Activated B cell treated with CpG ODN at 0.5 μM for 24 hours (primary cell): ENCODE data around the gene PHF12. TPM values are rescaled to one million over a fixed set of nuclear protein-coding genes. Genes with fewer than 3 reads are reported as not detected.

Source experiments
- ATAC-seq: fragments of 200-7000 bp; cut with Tn5 transposase; one replicate; pipeline ENCODE4 v1.10.0; 2021; ENCODE audit warnings: low read depth, mild to moderate bottlenecking, moderate library complexity
- CTCF ChIA-PET: fragments of 350-600 bp; sonication (Branson Sonifier 250); formaldehyde crosslinking; loops from one replicate; lab custom pipeline; 2021; ENCODE audit warnings: antibody characterized with exemption; lab: Charles Lee
- POLR2A ChIA-PET: fragments of 350-600 bp; sonication (Branson Sonifier 250); formaldehyde crosslinking; loops from one replicate; lab custom pipeline; 2021; ENCODE audit warnings: antibody characterized with exemption; lab: Charles Lee
- DNase-seq: peaks from one replicate; pipeline ENCODE4 v3.0.0; 2022
- H3K27ac Mint-ChIP-seq: one replicate; pipeline ENCODE4 v1.8.0; 2020; ENCODE audit warnings: mixed read lengths
- H3K27me3 Mint-ChIP-seq: one replicate; pipeline ENCODE4 v1.8.0; 2021; ENCODE audit warnings: mixed read lengths
- H3K36me3 Mint-ChIP-seq: one replicate; pipeline ENCODE4 v1.8.0; 2021; ENCODE audit warnings: low read depth, mixed read lengths
- H3K4me1 Mint-ChIP-seq: one replicate; pipeline ENCODE4 v1.8.0; 2021; ENCODE audit warnings: mixed read lengths
- H3K4me3 Mint-ChIP-seq: one replicate; pipeline ENCODE4 v1.8.0; 2020; ENCODE audit warnings: mild to moderate bottlenecking, mixed read lengths
- H3K9me3 Mint-ChIP-seq: one replicate; pipeline ENCODE4 v1.8.0; 2020; ENCODE audit warnings: mixed read lengths
- intact Hi-C: fragments of 100-400 bp; cut with micrococcal nuclease; formaldehyde crosslinking; loops from one replicate; pipeline ENCODE4 v1.15.1; 2024
- total RNA-seq: library from RNA; stranded (reverse); gene quantifications from 2 replicates; pipeline ENCODE4 v1.2.3, GENCODE V29; 2022
- TF ChIP-seq, protein P1 (sequence below): fragments of 200-600 bp; IDR thresholded peaks from one replicate; pipeline ENCODE4 v1.8.0; 2022; ENCODE audit warnings: antibody characterized with exemption, mild to moderate bottlenecking

Gene PHF12
- total RNA-seq, 1 donor from 2014 or later, result 96.5 TPM

DNA sequence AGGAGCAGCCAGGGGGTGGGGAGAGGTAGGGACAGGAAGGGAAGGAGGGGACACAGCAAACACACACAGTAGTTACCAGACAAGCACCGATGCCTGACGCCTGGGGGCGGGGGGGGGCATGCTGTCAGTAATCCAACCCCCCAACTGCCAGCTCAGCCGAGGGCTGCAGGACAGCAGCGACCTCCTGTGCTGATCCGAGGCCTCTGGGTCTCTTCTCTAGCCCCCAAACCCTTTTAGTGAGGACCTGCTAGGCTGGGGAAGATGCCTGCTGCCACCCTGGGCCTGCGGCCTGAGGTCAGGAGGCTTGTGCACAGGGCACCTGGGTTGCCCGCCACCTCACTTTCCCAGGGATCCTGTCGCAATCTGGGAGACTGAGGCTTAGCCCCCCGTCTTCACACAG is 65.4 kb downstream of the PHF12 start:
- H3K27me3 Mint-ChIP-seq, result no peaks in the 10 kb centered on the region
- no peak overlapping the region for H3K4me3 Mint-ChIP-seq
- H3K36me3 Mint-ChIP-seq, result peaks cover 67% of the 10 kb centered on the region
- no peaks in the 10 kb centered on the region for H3K9me3 Mint-ChIP-seq
- DNase-seq (no peak), ATAC-seq (no peak)
- ChIA-PET POLR2A (interaction anchor here (1.4 kb wide), 1 partner anchor 8 kb away, joined by 7 read pairs; no protein-coding TSS in a partner anchor), CTCF (no interaction called here)
- TF ChIP-seq, protein P1, sequence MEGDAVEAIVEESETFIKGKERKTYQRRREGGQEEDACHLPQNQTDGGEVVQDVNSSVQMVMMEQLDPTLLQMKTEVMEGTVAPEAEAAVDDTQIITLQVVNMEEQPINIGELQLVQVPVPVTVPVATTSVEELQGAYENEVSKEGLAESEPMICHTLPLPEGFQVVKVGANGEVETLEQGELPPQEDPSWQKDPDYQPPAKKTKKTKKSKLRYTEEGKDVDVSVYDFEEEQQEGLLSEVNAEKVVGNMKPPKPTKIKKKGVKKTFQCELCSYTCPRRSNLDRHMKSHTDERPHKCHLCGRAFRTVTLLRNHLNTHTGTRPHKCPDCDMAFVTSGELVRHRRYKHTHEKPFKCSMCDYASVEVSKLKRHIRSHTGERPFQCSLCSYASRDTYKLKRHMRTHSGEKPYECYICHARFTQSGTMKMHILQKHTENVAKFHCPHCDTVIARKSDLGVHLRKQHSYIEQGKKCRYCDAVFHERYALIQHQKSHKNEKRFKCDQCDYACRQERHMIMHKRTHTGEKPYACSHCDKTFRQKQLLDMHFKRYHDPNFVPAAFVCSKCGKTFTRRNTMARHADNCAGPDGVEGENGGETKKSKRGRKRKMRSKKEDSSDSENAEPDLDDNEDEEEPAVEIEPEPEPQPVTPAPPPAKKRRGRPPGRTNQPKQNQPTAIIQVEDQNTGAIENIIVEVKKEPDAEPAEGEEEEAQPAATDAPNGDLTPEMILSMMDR, result no peak
- intact Hi-C loops, result no loop called here
- peaks cover 56% of the 10 kb centered on the region for H3K4me1 Mint-ChIP-seq
- no peak overlapping the region for H3K27ac Mint-ChIP-seq

DNA sequence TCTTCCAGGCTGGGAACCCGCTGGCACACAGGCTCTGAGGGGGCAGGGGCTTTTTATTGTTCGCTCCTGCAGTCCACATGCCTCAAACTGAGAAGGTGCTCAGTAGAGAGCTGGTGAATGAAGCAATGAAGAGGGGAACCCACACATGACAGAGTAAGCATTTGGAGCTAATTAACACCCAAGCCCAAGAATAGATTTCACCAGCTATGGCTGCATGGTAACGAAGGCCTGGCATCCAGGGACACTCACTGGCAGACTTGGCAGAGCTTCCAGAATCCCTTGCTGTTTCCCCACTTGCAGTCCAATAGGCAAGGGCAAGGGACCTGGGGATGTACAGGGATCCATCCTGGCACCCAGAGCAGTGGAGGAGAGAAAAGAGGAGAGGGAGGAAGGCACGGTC is 66.0 kb downstream of the PHF12 start:
- peaks cover 52% of the 10 kb centered on the region for H3K4me1 Mint-ChIP-seq
- no peak overlapping the region for H3K27ac Mint-ChIP-seq
- no peaks in the 10 kb centered on the region for H3K9me3 Mint-ChIP-seq
- no peaks in the 10 kb centered on the region for H3K27me3 Mint-ChIP-seq
- POLR2A ChIA-PET, result interaction anchor here (1.4 kb wide), 1 partner anchor 8 kb away, joined by 7 read pairs; no protein-coding TSS in a partner anchor
- CTCF ChIA-PET, result no interaction called here
- no peak for ATAC-seq
- no peak for DNase-seq
- peaks cover 71% of the 10 kb centered on the region for H3K36me3 Mint-ChIP-seq
- intact Hi-C loops, result no loop called here
- H3K4me3 Mint-ChIP-seq, result no peak overlapping the region
- TF ChIP-seq, protein P1, result no peak

DNA sequence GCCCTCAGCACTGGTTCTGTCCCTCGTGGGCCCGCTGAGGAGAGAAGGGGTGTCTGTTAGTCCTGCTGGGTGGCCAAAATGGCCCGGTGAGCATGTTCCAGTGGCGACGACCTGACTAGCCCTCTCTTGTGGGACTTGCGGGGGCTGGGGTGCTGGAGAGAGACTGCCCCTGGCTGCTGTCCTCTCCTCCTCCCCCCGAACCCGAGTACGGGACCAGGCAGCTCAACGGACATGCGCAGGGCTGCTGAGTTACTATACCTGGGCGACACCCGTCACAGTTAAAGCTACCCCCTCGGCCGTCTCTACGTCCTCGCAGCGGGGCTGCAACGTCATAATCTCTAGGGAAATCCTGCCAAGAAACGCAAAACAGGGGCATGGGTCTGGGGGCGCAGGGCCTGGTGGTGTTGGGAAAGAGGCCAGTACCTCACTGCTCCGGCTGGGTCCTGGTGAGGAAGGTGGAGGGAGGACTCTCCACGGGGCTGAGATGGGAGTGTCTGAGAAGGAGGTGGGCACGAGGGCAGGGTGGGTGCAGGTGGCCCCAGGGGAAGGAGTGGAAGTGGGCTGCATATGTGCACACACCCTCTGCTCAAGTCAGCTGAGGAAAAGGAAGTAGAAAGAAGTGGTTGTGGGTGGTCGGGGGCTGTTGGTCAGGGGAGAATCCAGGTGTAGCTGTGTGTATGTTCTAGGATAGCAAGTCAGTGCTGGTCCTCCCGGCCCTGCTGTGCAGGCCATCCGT is 67.2 kb downstream of the PHF12 start:
- Mint-ChIP-seq H3K36me3 (peaks cover 80% of the 10 kb centered on the region), H3K4me3 (no peak overlapping the region)
- CTCF ChIA-PET, result no interaction called here

DNA sequence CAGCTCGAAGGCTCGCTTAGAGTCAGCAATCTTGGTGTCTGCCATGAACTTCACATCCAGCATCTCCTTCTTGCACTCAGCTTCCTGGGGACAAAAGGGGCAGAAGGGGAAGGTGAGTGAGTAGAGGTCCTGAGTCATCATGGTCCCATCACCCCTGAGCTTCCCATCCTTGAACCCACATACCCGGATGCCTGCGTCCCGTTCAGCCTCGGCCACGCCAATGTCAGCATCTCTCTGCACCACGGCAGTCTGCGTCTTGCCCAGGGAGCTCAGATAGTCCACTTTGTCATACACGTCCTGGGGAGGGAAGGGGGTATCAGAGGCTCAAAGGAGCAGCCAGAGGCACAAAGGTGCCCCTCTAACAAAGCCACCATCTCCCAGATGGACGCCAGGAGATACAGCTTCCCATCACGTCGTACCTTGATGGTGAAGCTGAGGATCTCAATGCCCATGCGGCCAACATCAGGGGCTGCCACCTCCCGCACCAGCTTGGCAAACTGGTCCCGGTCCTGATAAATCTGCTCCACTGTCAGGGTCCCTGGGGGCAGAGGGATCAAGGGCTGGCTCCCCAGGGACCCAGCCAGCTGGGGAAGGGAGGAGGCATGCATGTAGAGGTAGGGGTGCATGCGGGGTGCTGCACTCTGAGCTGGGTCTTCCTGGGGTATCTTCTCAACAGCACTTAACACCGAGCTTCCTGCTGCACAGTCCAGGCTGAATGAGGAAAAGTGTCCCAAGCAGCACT is 69.0 kb downstream of the PHF12 start:
- intact Hi-C loops, result no loop called here
- Mint-ChIP-seq H3K27ac (no peak overlapping the region), H3K4me3 (no peak overlapping the region), H3K36me3 (peaks cover 87% of the 10 kb centered on the region), H3K9me3 (no peaks in the 10 kb centered on the region), H3K27me3 (no peaks in the 10 kb centered on the region), H3K4me1 (peaks cover 23% of the 10 kb centered on the region)
- TF ChIP-seq, protein P1, result no peak
- ATAC-seq (no peak), DNase-seq (no peak)
- CTCF ChIA-PET, result interaction anchor here (1.0 kb wide), 1 partner anchor 33 kb away, joined by 3 read pairs; no protein-coding TSS in a partner anchor
- POLR2A ChIA-PET, result interaction anchor here (0.6 to 1.3 kb wide), 3 partner anchors 15 to 102 kb away, joined by 3 to 5 read pairs (median 5); partner anchors contain the start of gene FLOT2

More for the DNA sequence above, 67.2 kb downstream of the PHF12 start:
- DNase-seq, result no peak
- POLR2A ChIA-PET, result interaction anchor here (0.5 to 1.1 kb wide), 2 partner anchors 8 to 23 kb away, joined by 3 to 6 read pairs; no protein-coding TSS in a partner anchor
- TF ChIP-seq, protein P1, result no peak
- Mint-ChIP-seq H3K27me3 (no peaks in the 10 kb centered on the region), H3K27ac (no peak overlapping the region), H3K4me1 (peaks cover 41% of the 10 kb centered on the region), H3K9me3 (no peaks in the 10 kb centered on the region)
- intact Hi-C loops, result no loop called here
- ATAC-seq, result no peak
